COLO829 (cell line): ENCODE measurements around the gene PDS5A.
A peak's percentile ranks its signal among the peaks of the same experiment; 100 is the strongest.
"Not testable (repeated sequence)": the region's sequence is repeated elsewhere in the genome, so short reads cannot be mapped to it uniquely, and the experiment has no call there.

Source experiments
- DNase-seq: peaks from one replicate; pipeline ENCODE4 v3.0.0; 2012; ENCODE audit warnings: low spot score

Gene PDS5A

GRCh38 chr4:39970671-39971640 lies 6.8 kb downstream of the PDS5A start:
- no peak for DNase-seq

- no peak for DNase-seq
Observed at GRCh38 chr4:39963656-39964055, 14.1 kb downstream of the PDS5A start.

- DNase-seq, result no peak
Observed at GRCh38 chr4:39961311-39961877, 16.3 kb downstream of the PDS5A start.

- DNase-seq, result no peak
Observed at GRCh38 chr4:39950861-39951481, 26.7 kb downstream of the PDS5A start.

GRCh38 chr4:39947963-39948362 lies 29.7 kb downstream of the PDS5A start:
- no peak for DNase-seq

GRCh38 chr4:39947417-39947816 lies 30.3 kb downstream of the PDS5A start:
- DNase-seq, result no peak

GRCh38 chr4:39944245-39944644 lies 33.5 kb downstream of the PDS5A start:
- not testable (repeated sequence) for DNase-seq

- DNase-seq, result no peak
Observed at GRCh38 chr4:39942507-39942906, 35.2 kb downstream of the PDS5A start.

GRCh38 chr4:39941682-39942217 lies 36.0 kb downstream of the PDS5A start:
- no peak for DNase-seq

- no peak for DNase-seq
Observed at GRCh38 chr4:39937683-39938268, 39.9 kb downstream of the PDS5A start.

- DNase-seq, result no peak
Observed at GRCh38 chr4:39936565-39937418, 40.9 kb downstream of the PDS5A start.

- DNase-seq, result peak; percentile 2
Observed at GRCh38 chr4:39933671-39934590, 43.8 kb downstream of the PDS5A start.

- no peak for DNase-seq
Observed at GRCh38 chr4:39932776-39933402, 44.8 kb downstream of the PDS5A start.

- DNase-seq, result no peak
Observed at GRCh38 chr4:39931441-39931901, 46.2 kb downstream of the PDS5A start.

- no peak for DNase-seq
Observed at GRCh38 chr4:39928538-39928937, 49.2 kb downstream of the PDS5A start.

- DNase-seq, result no peak
Observed at GRCh38 chr4:39924014-39924413, 53.7 kb downstream of the PDS5A start.

GRCh38 chr4:39922399-39922798 lies 55.3 kb downstream of the PDS5A start:
- no peak for DNase-seq

GRCh38 chr4:39913471-39913870 lies 64.2 kb downstream of the PDS5A start:
- DNase-seq, result no peak

- DNase-seq, result no peak
Observed at GRCh38 chr4:39910064-39910463, 67.6 kb downstream of the PDS5A start.

GRCh38 chr4:39908284-39908683 lies 69.4 kb downstream of the PDS5A start:
- no peak for DNase-seq
